K562 (cell line): ENCODE results near the gene ACER1. TPM values are rescaled to one million over a fixed set of nuclear protein-coding genes. Genes with fewer than 3 reads are reported as not detected.

Source experiments
- ATAC-seq: fragments of 200-7000 bp; cut with Tn5 transposase; 3 replicates; pipeline ENCODE4 v1.9.1; 2020; ENCODE audit warnings: moderate library complexity
- BruUV-seq: library from RNA; stranded (reverse); fragments of 400-500 nt; replicated peaks from 2 replicates; lab custom pipeline; 2021; lab: Mats Ljungman, UMichigan
- CTCF ChIA-PET: fragments of 300-600 bp; formaldehyde crosslinking; extraction: SDS; loops from one replicate; lab custom pipeline; 2021; ENCODE audit warnings: low intra/inter-chr PET ratio; lab: Yijun Ruan, JAX
- POLR2A ChIA-PET: fragments of 300-600, 350-650 bp; sonication (Branson Sonifier 250); formaldehyde crosslinking; extraction: SDS; loops from one replicate; lab custom pipeline; 2021; ENCODE audit warnings: antibody characterized with exemption, inconsistent platforms; lab: Yijun Ruan, JAX
- DNase-seq, 4 experiments: peaks; one replicate each; pipeline versions ENCODE4 v3.0.0 to v3.0.0-alpha.2; 2011 to 2018; ENCODE audit warnings: low spot score in 3 of 4, mixed read lengths in 3 of 4; ENCODE audit errors: extremely low read depth in 1 of 4
- FAIRE-seq: peaks from 2 replicates; lab custom pipeline; 2011; peaks lifted over from hg19 to GRCh38; lab: Jason Lieb, UNC
- H2AFZ ChIP-seq: 2 replicates; pipeline ENCODE4 v1.6.0; 2011; ENCODE audit warnings: low read depth, low read length, control low read depth, inconsistent platforms
- H3K27ac ChIP-seq: fragments of 200-600 bp; 3 replicates; pipeline ENCODE4 v1.8.0; 2011; ENCODE audit warnings: low read depth, mild to moderate bottlenecking, control low read depth, inconsistent platforms, low read length, moderate library complexity, mixed read lengths; ENCODE audit errors: extremely low read depth
- H3K27me3 ChIP-seq, 2 experiments: fragments of 300-600 bp in 1 of 2; 2 replicates in 1 of 2; 3 replicates in 1 of 2; pipeline versions ENCODE4 v1.6.0 to v1.8.0; 2011; ENCODE audit warnings: inconsistent platforms in 2 of 2, low read length in 2 of 2, mild to moderate bottlenecking in 1 of 2, mixed read lengths in 1 of 2, moderate library complexity in 1 of 2; ENCODE audit not compliant: control insufficient read depth in 2 of 2, insufficient read depth in 2 of 2
- H3K36me3 ChIP-seq: fragments of 300-600 bp; 3 replicates; pipeline ENCODE4 v1.8.0; 2011; ENCODE audit warnings: mild to moderate bottlenecking, low read length, inconsistent platforms; ENCODE audit not compliant: control insufficient read depth, insufficient read depth
- H3K4me1 ChIP-seq, 2 experiments: fragments of 200-600 bp in 1 of 2; replicated peaks in 1 of 2; 2 replicates in 1 of 2; 3 replicates in 1 of 2; pipeline versions ENCODE4 v1.5.1 to v1.8.0; 2011; ENCODE audit warnings: inconsistent platforms in 2 of 2, low read length in 2 of 2, mild to moderate bottlenecking in 1 of 2, mixed read lengths in 1 of 2, moderate library complexity in 1 of 2; ENCODE audit not compliant: control insufficient read depth in 2 of 2, insufficient read depth in 2 of 2
- H3K4me2 ChIP-seq: 2 replicates; pipeline ENCODE4 v1.6.1; 2011; ENCODE audit warnings: low read length, control low read depth, inconsistent platforms, mixed read lengths; ENCODE audit not compliant: insufficient read depth
- H3K4me3 ChIP-seq: fragments of 200-600 bp; sonication (generic), shearing (Covaris generic); 2 replicates; pipeline ENCODE4 v1.5.1; 2016; ENCODE audit warnings: control low read depth, inconsistent platforms
- H3K79me2 ChIP-seq: fragments of 200-600 bp; 3 replicates; pipeline ENCODE4 v1.8.0; 2011; ENCODE audit warnings: low read length, inconsistent platforms; ENCODE audit not compliant: control insufficient read depth, insufficient read depth
- H3K9ac ChIP-seq, 2 experiments: 2 replicates each; pipeline versions ENCODE4 v1.6.0 to v1.6.1; 2011; ENCODE audit warnings: low read depth in 2 of 2, low read length in 2 of 2, control low read depth in 1 of 2, inconsistent platforms in 1 of 2, mild to moderate bottlenecking in 1 of 2, mixed read lengths in 1 of 2; ENCODE audit not compliant: insufficient read depth in 1 of 2
- H3K9me1 ChIP-seq: one replicate; pipeline ENCODE4 v1.6.0; 2011; ENCODE audit warnings: inconsistent platforms, mild to moderate bottlenecking, low read length, moderate library complexity; ENCODE audit not compliant: control insufficient read depth, insufficient read depth
- H3K9me3 ChIP-seq: replicated peaks from 2 replicates; pipeline ENCODE4 v1.5.1; 2011; ENCODE audit warnings: low read depth, low read length, inconsistent platforms; ENCODE audit not compliant: control insufficient read depth, insufficient read depth
- H4K20me1 ChIP-seq: replicated peaks from 2 replicates; pipeline ENCODE4 v1.6.1; 2011; ENCODE audit warnings: low read length, inconsistent platforms, mixed read lengths; ENCODE audit not compliant: control insufficient read depth, insufficient read depth
- ARID2 ChIP-seq: fragments of 450-650 bp; IDR thresholded peaks from 2 replicates; pipeline ENCODE4 v1.6.1; 2017; ENCODE audit warnings: antibody characterized with exemption, mild to moderate bottlenecking
- CC2D1A ChIP-seq: fragments of 450-650 bp; IDR thresholded peaks from 2 replicates; pipeline ENCODE4 v1.6.1; 2017; ENCODE audit warnings: mild to moderate bottlenecking
- DDX20 ChIP-seq: fragments of 450-650 bp; IDR thresholded peaks from 2 replicates; pipeline ENCODE4 v1.6.1; 2016; ENCODE audit warnings: missing genetic modification characterization, low read depth, mild to moderate bottlenecking, missing compliant biosample characterization, moderate library complexity
- MXI1 ChIP-seq: IDR thresholded peaks from 2 replicates; pipeline ENCODE4 v1.6.1; 2011; ENCODE audit warnings: low read depth, mild to moderate bottlenecking, improper control_type of control experiment, low read length
- NR2F6 ChIP-seq: fragments of 450-650 bp; formaldehyde crosslinking; IDR thresholded peaks from 2 replicates; pipeline ENCODE4 v1.4.0; 2020; ENCODE audit warnings: mild to moderate bottlenecking
- PHF21A ChIP-seq: fragments of 450-650 bp; IDR thresholded peaks from 2 replicates; pipeline ENCODE4 v1.6.1; 2017; ENCODE audit warnings: low read depth, borderline replicate concordance
- POLR3G ChIP-seq: IDR thresholded peaks from 2 replicates; pipeline ENCODE4 v1.6.1; 2011; ENCODE audit not compliant: insufficient read length, insufficient replicate concordance; ENCODE audit errors: extremely low read depth
- SLC30A9 ChIP-seq: fragments of 250-450 bp; sonication (Bioruptor Pico); IDR thresholded peaks from 2 replicates; pipeline ENCODE4 v1.8.0; 2022; ENCODE audit warnings: mild to moderate bottlenecking, moderate library complexity
- SP2 ChIP-seq: IDR thresholded peaks from 2 replicates; pipeline ENCODE4 v1.6.1; 2011; ENCODE audit warnings: mild to moderate bottlenecking, low read depth, low read length, moderate library complexity; ENCODE audit not compliant: poor library complexity, severe bottlenecking; ENCODE audit errors: extremely low read depth
- ZKSCAN3 ChIP-seq: fragments of 250-450 bp; sonication (Bioruptor Pico); IDR thresholded peaks from 2 replicates; pipeline ENCODE4 v1.4.0; 2020
- ZNF197 ChIP-seq: fragments of 200-800 bp; sonication (Bioruptor generic); IDR thresholded peaks from 2 replicates; pipeline ENCODE4 v1.6.1; 2016; ENCODE audit warnings: low read depth, missing genetic modification characterization, missing compliant biosample characterization
- WGBS: fragments of 100-300 bp; shearing (Covaris generic); methylation state at CpG from one replicate; pipeline ENCODE4 v1.1.6; 2016; ENCODE audit warnings: low coverage, mixed read lengths; ENCODE audit not compliant: insufficient coverage; ENCODE audit errors: missing lambda C conversion rate; 5-methylcytosine and 5-hydroxymethylcytosine counted together
- in situ Hi-C: fragments of 300-500 bp; cut with MboI; formaldehyde crosslinking; loops from 4 replicates; pipeline ENCODE4 v1.15.0; 2018; ENCODE audit warnings: inconsistent platforms, mixed read lengths
- intact Hi-C: fragments of 100-400 bp; cut with micrococcal nuclease; formaldehyde crosslinking; loops from 2 replicates; pipeline ENCODE4 v1.14.2; 2022
- polyA plus RNA-seq, 8 experiments: library from polyadenylated mRNA; depleted of rRNA in 4 of 8; stranded (reverse) in 5 of 8; unstranded in 3 of 8; fragments of >200 nt; fragmentation: Nextera tagmentation in 2 of 8; fragmentation: Illumina TruSeq in 1 of 8; extraction: Ambion mirVana in 2 of 8; extraction: Trizol in 1 of 8; gene quantifications; 2 replicates each; pipeline versions ENCODE4 v1.2.1 to v1.2.3, GENCODE V29; 2011 to 2014; ENCODE audit warnings: inconsistent platforms in 1 of 8, missing spikeins in 1 of 8
- total RNA-seq, 7 experiments: library from RNA; depleted of rRNA in 6 of 7; stranded (reverse); fragments of >200 nt in 6 of 7; fragmentation: Illumina TruSeq in 2 of 7; extraction: Trizol in 2 of 7; gene quantifications; 2 replicates each; pipeline versions ENCODE4 v1.2.1 to v1.2.3, GENCODE V29; 2011 to 2021; ENCODE audit warnings: low replicate concordance in 1 of 7
- TF ChIP-seq, protein P1 (sequence below): sonication (generic); formaldehyde crosslinking; IDR thresholded peaks from 2 replicates; pipeline ENCODE4 v1.8.0; 2023; ENCODE audit warnings: mild to moderate bottlenecking, missing genetic modification reagents
- TF ChIP-seq, protein P2 (sequence below), 2 experiments: fragments of 450-650 bp in 1 of 2; sonication (generic) in 1 of 2; formaldehyde crosslinking; conservative IDR thresholded peaks; 2 replicates each; pipeline versions ENCODE4 v1.4.0 to v1.8.1; 2020 to 2022; ENCODE audit warnings: mild to moderate bottlenecking in 1 of 2, missing genetic modification reagents in 1 of 2
- TF ChIP-seq, protein P3 (sequence below), 2 experiments: fragments of 250-450 bp in 1 of 2; fragments of 450-650 bp in 1 of 2; sonication (Bioruptor Pico) in 1 of 2; IDR thresholded peaks; 2 replicates each; pipeline versions ENCODE4 v1.6.1 to v1.8.0; 2016 to 2021; ENCODE audit warnings: mild to moderate bottlenecking in 2 of 2, moderate library complexity in 2 of 2, missing compliant biosample characterization in 1 of 2, missing genetic modification characterization in 1 of 2
- TF ChIP-seq, protein P4 (sequence below): fragments of 450-650 bp; formaldehyde crosslinking; IDR thresholded peaks from 2 replicates; pipeline ENCODE4 v1.4.0; 2022; ENCODE audit warnings: missing genetic modification characterization

Gene ACER1
- total and polyA plus RNA-seq, 9 of the 15 experiments (the other 6 are each of a cell fraction or from before 2014, with no cell fraction given): not detected

- peak; percentile 90 for FAIRE-seq
- BruUV-seq: no TSS peak
- in situ Hi-C loops: no loop called here
- TF ChIP-seq, protein P1, sequence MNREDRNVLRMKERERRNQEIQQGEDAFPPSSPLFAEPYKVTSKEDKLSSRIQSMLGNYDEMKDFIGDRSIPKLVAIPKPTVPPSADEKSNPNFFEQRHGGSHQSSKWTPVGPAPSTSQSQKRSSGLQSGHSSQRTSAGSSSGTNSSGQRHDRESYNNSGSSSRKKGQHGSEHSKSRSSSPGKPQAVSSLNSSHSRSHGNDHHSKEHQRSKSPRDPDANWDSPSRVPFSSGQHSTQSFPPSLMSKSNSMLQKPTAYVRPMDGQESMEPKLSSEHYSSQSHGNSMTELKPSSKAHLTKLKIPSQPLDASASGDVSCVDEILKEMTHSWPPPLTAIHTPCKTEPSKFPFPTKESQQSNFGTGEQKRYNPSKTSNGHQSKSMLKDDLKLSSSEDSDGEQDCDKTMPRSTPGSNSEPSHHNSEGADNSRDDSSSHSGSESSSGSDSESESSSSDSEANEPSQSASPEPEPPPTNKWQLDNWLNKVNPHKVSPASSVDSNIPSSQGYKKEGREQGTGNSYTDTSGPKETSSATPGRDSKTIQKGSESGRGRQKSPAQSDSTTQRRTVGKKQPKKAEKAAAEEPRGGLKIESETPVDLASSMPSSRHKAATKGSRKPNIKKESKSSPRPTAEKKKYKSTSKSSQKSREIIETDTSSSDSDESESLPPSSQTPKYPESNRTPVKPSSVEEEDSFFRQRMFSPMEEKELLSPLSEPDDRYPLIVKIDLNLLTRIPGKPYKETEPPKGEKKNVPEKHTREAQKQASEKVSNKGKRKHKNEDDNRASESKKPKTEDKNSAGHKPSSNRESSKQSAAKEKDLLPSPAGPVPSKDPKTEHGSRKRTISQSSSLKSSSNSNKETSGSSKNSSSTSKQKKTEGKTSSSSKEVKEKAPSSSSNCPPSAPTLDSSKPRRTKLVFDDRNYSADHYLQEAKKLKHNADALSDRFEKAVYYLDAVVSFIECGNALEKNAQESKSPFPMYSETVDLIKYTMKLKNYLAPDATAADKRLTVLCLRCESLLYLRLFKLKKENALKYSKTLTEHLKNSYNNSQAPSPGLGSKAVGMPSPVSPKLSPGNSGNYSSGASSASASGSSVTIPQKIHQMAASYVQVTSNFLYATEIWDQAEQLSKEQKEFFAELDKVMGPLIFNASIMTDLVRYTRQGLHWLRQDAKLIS (CRISPR knock-in tag): no peak
- TF ChIP-seq MXI1: no peak
- no peak for TF ChIP-seq PHF21A
- TF ChIP-seq ZNF197: no peak
- TF ChIP-seq, protein P2, sequence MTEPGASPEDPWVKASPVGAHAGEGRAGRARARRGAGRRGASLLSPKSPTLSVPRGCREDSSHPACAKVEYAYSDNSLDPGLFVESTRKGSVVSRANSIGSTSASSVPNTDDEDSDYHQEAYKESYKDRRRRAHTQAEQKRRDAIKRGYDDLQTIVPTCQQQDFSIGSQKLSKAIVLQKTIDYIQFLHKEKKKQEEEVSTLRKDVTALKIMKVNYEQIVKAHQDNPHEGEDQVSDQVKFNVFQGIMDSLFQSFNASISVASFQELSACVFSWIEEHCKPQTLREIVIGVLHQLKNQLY (CRISPR knock-in tag; conservative IDR thresholded peaks at IDR 0.05): no peak
- peak; percentile 82; the same call in 1 of the 2 replicates for TF ChIP-seq CC2D1A
- TF ChIP-seq ZKSCAN3 (CRISPR knock-in tag): no peak
- TF ChIP-seq ARID2: no peak
- TF ChIP-seq, protein P3, sequence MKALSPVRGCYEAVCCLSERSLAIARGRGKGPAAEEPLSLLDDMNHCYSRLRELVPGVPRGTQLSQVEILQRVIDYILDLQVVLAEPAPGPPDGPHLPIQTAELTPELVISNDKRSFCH (CRISPR knock-in tag; IDR thresholded peaks at IDR 0.05): no peak
- TF ChIP-seq, protein P3 (tag; IDR thresholded peaks at IDR 0.05): 0 out of 2 replicates have a peak, but pooled peaks have one; percentile 32
- TF ChIP-seq, protein P4, sequence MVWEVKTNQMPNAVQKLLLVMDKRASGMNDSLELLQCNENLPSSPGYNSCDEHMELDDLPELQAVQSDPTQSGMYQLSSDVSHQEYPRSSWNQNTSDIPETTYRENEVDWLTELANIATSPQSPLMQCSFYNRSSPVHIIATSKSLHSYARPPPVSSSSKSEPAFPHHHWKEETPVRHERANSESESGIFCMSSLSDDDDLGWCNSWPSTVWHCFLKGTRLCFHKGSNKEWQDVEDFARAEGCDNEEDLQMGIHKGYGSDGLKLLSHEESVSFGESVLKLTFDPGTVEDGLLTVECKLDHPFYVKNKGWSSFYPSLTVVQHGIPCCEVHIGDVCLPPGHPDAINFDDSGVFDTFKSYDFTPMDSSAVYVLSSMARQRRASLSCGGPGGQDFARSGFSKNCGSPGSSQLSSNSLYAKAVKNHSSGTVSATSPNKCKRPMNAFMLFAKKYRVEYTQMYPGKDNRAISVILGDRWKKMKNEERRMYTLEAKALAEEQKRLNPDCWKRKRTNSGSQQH: no peak
- no peak for TF ChIP-seq NR2F6
- TF ChIP-seq POLR3G: no peak
- no peak for TF ChIP-seq DDX20 (tag)
- TF ChIP-seq SP2: peak; percentile 92
- TF ChIP-seq SLC30A9: no peak
Measured at GRCh38 chr19:6279931-6280591, 53.4 kb downstream of the ACER1 start, which contains the start of gene MLLT1. TSS of gene MLLT1 (minus strand) at chr19:6279975. CDS start at chr19:6279784, 191 bp downstream.

More at GRCh38 chr19:6279931-6280591, 53.4 kb downstream of the ACER1 start, which contains the start of gene MLLT1:
- peak; percentile 97 for ATAC-seq
- ChIA-PET CTCF (interaction anchor here (0.5 to 0.6 kb wide), 2 partner anchors 81 to 600 kb away, joined by 4 read pairs; partner anchors contain the start of gene CLPP), POLR2A (no interaction called here)
- Histone ChIP-seq H3K27ac (peak within 1 kb of the TSS; percentile 79), H3K4me2 (peak within 1 kb of the TSS; percentile 86), H3K9ac (peak within 1 kb of the TSS; percentile 90 to 99), H3K27me3 (no peaks in the 10 kb centered on the region), H3K4me1 (peaks cover 35 to 38% of the 10 kb centered on the region in 2 experiments), H3K9me3 (no peaks in the 10 kb centered on the region), H3K4me3 (peak within 1 kb of the TSS; percentile 98), H2AFZ (peak within 1 kb of the TSS; percentile 81), H4K20me1 (peaks cover 14% of the 10 kb centered on the region; the same call in 1 of the 2 replicates), H3K9me1 (no peaks in the 10 kb centered on the region), H3K79me2 (peaks cover 44% of the 10 kb centered on the region), H3K36me3 (peaks cover 23% of the 10 kb centered on the region; the same call in 2 of the 3 replicates)
- 8% methylated on average over 25 of the region's 66 CpGs for WGBS
- DNase-seq: peak; percentile 98 to 100 (median 100)
- intact Hi-C loops: loop anchor here (5.0 kb wide), 1 partner anchor 63 kb away; no protein-coding TSS in a partner anchor
